CD14-positive monocyte (primary cell): Measurements from ENCODE around the gene SPDYE4. TPM values are rescaled to one million over a fixed set of nuclear protein-coding genes. Genes with fewer than 3 reads are reported as not detected.

ENCODE experiments used
- DNase-seq, 3 donors: peaks; one replicate each; pipeline ENCODE4 v3.0.0-alpha.2; 2011 to 2022
- H2AFZ ChIP-seq: 2 replicates; pipeline ENCODE4 v1.6.0; 2012; ENCODE audit warnings: mild to moderate bottlenecking, low read depth, low read length, inconsistent platforms; ENCODE audit not compliant: insufficient read depth, poor library complexity, severe bottlenecking
- H3K27ac ChIP-seq, 2 donors: 1 replicate in 1 of 2; 2 replicates in 1 of 2; pipeline ENCODE4 v1.5.1; 2012 to 2013; ENCODE audit warnings: low read length in 2 of 2, control low read depth in 1 of 2, inconsistent platforms in 1 of 2, low read depth in 1 of 2, mild to moderate bottlenecking in 1 of 2
- H3K27me3 ChIP-seq, 2 donors: one replicate each; pipeline versions ENCODE4 v1.6.0 to v1.6.1; 2011 to 2013; ENCODE audit warnings: low read length in 2 of 2; ENCODE audit not compliant: control insufficient read depth in 2 of 2, insufficient read depth in 2 of 2
- H3K36me3 ChIP-seq, 2 donors: replicated peaks in 1 of 2; 1 replicate in 1 of 2; 2 replicates in 1 of 2; pipeline versions ENCODE4 v1.5.1 to v1.6.1; 2012 to 2013; ENCODE audit warnings: low read length in 2 of 2, control low read depth in 1 of 2, inconsistent platforms in 1 of 2, mild to moderate bottlenecking in 1 of 2; ENCODE audit not compliant: insufficient read depth in 2 of 2, control insufficient read depth in 1 of 2
- H3K4me1 ChIP-seq, 2 donors: 1 replicate in 1 of 2; 2 replicates in 1 of 2; pipeline versions ENCODE4 v1.5.1 to v1.6.1; 2012 to 2013; ENCODE audit warnings: low read length in 2 of 2, control low read depth in 1 of 2, inconsistent platforms in 1 of 2, mild to moderate bottlenecking in 1 of 2, moderate library complexity in 1 of 2; ENCODE audit not compliant: insufficient read depth in 2 of 2, control insufficient read depth in 1 of 2
- H3K4me2 ChIP-seq: replicated peaks from 2 replicates; pipeline ENCODE3; 2012; ENCODE audit warnings: low read length, moderate library complexity, mild to moderate bottlenecking; ENCODE audit not compliant: poor library complexity, severe bottlenecking; ENCODE audit errors: extremely low read depth
- H3K4me3 ChIP-seq, 3 experiments: fragments of 200-600 bp in 1 of 3; sonication (generic) in 1 of 3; replicated peaks in 1 of 3; 1 replicate in 2 of 3; 2 replicates in 1 of 3; pipeline ENCODE4 v1.5.1; 2011 to 2013; ENCODE audit warnings: low read length in 3 of 3, mild to moderate bottlenecking in 3 of 3, control low read depth in 2 of 3, low read depth in 2 of 3, inconsistent platforms in 1 of 3, moderate library complexity in 1 of 3
- H3K79me2 ChIP-seq: 2 replicates; pipeline ENCODE4 v1.6.0; 2012; ENCODE audit warnings: mild to moderate bottlenecking, control low read depth, inconsistent platforms, low read length, moderate library complexity; ENCODE audit not compliant: insufficient read depth
- H3K9ac ChIP-seq: 2 replicates; pipeline ENCODE4 v1.6.0; 2017; ENCODE audit warnings: low read length, mild to moderate bottlenecking; ENCODE audit not compliant: insufficient read depth, poor library complexity, severe bottlenecking
- H3K9me3 ChIP-seq, 2 donors: replicated peaks in 1 of 2; 1 replicate in 1 of 2; 2 replicates in 1 of 2; pipeline versions ENCODE4 v1.5.1 to v1.6.1; 2012 to 2013; ENCODE audit warnings: low read length in 2 of 2, control low read depth in 1 of 2; ENCODE audit not compliant: control insufficient read depth in 1 of 2, insufficient read depth in 1 of 2
- H4K20me1 ChIP-seq: 2 replicates; pipeline ENCODE4 v1.6.0; 2012; ENCODE audit warnings: mild to moderate bottlenecking, low read length, control low read depth, moderate library complexity; ENCODE audit not compliant: insufficient read depth
- H3K27ac Mint-ChIP-seq, 7 donors: one replicate each; pipeline ENCODE4 v1.8.0; 2020; ENCODE audit warnings: mild to moderate bottlenecking in 7 of 7, mixed read lengths in 7 of 7, moderate library complexity in 6 of 7, inconsistent platforms in 2 of 7
- H3K27me3 Mint-ChIP-seq, 3 donors: one replicate each; pipeline ENCODE4 v1.8.0; 2021 to 2022; ENCODE audit warnings: low read depth in 3 of 3, mild to moderate bottlenecking in 3 of 3, mixed read lengths in 3 of 3, moderate library complexity in 3 of 3, inconsistent platforms in 1 of 3
- H3K36me3 Mint-ChIP-seq, 2 donors: one replicate each; pipeline ENCODE4 v1.8.0; 2020; ENCODE audit warnings: mixed read lengths in 2 of 2, inconsistent platforms in 1 of 2, mild to moderate bottlenecking in 1 of 2
- H3K4me1 Mint-ChIP-seq: one replicate; pipeline ENCODE4 v1.8.0; 2020; ENCODE audit warnings: mild to moderate bottlenecking, mixed read lengths
- H3K4me3 Mint-ChIP-seq, 2 donors: one replicate each; pipeline ENCODE4 v1.8.0; 2020; ENCODE audit warnings: mild to moderate bottlenecking in 2 of 2, mixed read lengths in 2 of 2, moderate library complexity in 1 of 2
- H3K9me3 Mint-ChIP-seq, 7 donors: one replicate each; pipeline ENCODE4 v1.8.0; 2020 to 2022; ENCODE audit warnings: mixed read lengths in 7 of 7, mild to moderate bottlenecking in 6 of 7, moderate library complexity in 6 of 7, inconsistent platforms in 2 of 7
- WGBS: methylation state at CpG from one replicate; pipeline ENCODE4 v1.1.5; 2013; ENCODE audit warnings: missing lambda C conversion rate; ENCODE audit not compliant: insufficient coverage; 5-methylcytosine and 5-hydroxymethylcytosine counted together
- intact Hi-C, 2 donors: fragments of 100-400 bp; cut with micrococcal nuclease; formaldehyde crosslinking; loops; one replicate each; pipeline versions ENCODE4 v1.15.0 to v1.15.1; 2023
- polyA plus RNA-seq, 3 donors: library from polyadenylated mRNA; depleted of rRNA in 1 of 3; unstranded in 2 of 3; stranded (reverse) in 1 of 3; fragments of 300-500 nt in 2 of 3; fragments of >200 nt in 1 of 3; fragmentation: Illumina TruSeq in 2 of 3; gene quantifications; 1 replicate in 2 of 3; 2 replicates in 1 of 3; pipeline ENCODE4 v1.2.3, GENCODE V29; 2012 to 2021
- TF ChIP-seq, protein P1 (sequence below): fragments of 200-600 bp; IDR thresholded peaks from one replicate; pipeline ENCODE4 v1.8.0; 2022; ENCODE audit warnings: antibody characterized with exemption, mild to moderate bottlenecking

Gene SPDYE4
- polyA plus RNA-seq, 3 donors: 0.09 TPM; not detected in 2

DNA sequence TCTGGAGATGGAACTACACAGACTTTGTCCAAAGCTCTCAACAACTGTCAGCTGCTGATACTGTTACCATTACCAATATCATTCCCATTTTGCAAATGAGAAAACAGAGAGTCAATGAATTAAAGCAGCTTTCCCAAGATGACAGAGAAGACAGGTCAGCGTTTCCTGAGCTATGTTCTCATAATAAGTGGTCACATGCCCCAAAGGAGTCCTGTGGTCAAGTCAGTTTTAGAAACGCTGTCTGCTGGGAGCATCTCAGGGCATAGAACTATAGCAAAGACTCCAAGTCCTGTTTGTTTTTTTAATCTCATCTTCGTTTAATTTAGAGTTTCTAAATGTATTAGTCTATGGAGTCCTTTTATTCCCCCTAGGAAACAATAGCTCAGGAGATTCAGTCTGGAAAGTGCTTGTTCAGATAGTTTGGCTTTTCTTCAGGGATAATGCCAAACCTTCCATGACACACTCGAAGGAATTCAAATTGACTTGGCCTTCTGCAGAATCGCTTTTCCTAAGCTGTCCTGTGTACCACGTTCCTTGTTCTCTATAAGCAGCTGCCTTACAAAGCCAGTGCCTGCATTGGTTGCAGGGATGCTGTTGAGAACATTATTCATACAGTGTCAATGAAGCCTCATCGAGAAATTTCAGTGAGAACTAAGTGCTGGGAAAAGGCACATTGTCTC lies 25.8 kb downstream of the SPDYE4 start:
- Mint-ChIP-seq H3K36me3 (no peaks in the 10 kb centered on the region), H3K27ac (no peak overlapping the region), H3K4me1 (peaks cover 2% of the 10 kb centered on the region), H3K9me3 (peaks cover 0 to 2% (median 0%) of the 10 kb centered on the region in 7 donors), H3K27me3 (peaks cover 0 to 6% (median 2%) of the 10 kb centered on the region in 3 donors), H3K4me3 (no peak overlapping the region)
- TF ChIP-seq, protein P1, sequence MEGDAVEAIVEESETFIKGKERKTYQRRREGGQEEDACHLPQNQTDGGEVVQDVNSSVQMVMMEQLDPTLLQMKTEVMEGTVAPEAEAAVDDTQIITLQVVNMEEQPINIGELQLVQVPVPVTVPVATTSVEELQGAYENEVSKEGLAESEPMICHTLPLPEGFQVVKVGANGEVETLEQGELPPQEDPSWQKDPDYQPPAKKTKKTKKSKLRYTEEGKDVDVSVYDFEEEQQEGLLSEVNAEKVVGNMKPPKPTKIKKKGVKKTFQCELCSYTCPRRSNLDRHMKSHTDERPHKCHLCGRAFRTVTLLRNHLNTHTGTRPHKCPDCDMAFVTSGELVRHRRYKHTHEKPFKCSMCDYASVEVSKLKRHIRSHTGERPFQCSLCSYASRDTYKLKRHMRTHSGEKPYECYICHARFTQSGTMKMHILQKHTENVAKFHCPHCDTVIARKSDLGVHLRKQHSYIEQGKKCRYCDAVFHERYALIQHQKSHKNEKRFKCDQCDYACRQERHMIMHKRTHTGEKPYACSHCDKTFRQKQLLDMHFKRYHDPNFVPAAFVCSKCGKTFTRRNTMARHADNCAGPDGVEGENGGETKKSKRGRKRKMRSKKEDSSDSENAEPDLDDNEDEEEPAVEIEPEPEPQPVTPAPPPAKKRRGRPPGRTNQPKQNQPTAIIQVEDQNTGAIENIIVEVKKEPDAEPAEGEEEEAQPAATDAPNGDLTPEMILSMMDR: no peak
- no peak for DNase-seq
- Histone ChIP-seq H3K4me2 (no peak overlapping the region), H3K9me3 (no peaks in the 10 kb centered on the region), H2AFZ (no peak overlapping the region), H3K4me1 (no peaks in the 10 kb centered on the region), H3K9ac (no peak overlapping the region), H3K79me2 (no peaks in the 10 kb centered on the region), H3K27me3 (no peaks in the 10 kb centered on the region), H3K36me3 (no peaks in the 10 kb centered on the region), H3K27ac (no peak overlapping the region), H3K4me3 (no peak overlapping the region), H4K20me1 (no peaks in the 10 kb centered on the region)
- WGBS: 83% methylated on average over 5 of the region's 7 CpGs
- intact Hi-C loops: no loop called here

DNA sequence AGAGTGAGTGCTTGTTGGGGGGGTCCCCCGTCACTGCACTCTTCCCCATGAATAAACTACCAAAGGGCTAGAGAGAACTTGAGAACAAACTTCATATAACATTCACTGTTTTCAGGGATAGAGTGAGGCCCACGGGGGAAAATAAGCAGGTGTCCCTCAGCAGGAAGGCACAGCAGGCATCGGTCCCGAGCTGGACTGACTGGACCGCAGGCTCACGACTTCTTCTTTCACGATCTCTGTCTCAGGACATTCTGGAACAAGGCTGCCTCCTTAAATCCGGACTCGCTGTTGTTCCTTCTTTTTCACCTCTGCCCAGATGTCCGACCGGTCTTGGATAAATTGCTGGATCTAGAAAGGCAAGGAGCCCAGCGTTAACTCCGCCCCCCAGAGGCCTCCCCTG lies 28.5 kb downstream of the SPDYE4 start:
- Histone ChIP-seq H2AFZ (no peak overlapping the region), H4K20me1 (no peaks in the 10 kb centered on the region), H3K79me2 (no peaks in the 10 kb centered on the region), H3K9ac (no peak overlapping the region), H3K4me2 (no peak overlapping the region), H3K36me3 (no peaks in the 10 kb centered on the region), H3K27ac (no peak overlapping the region), H3K9me3 (no peaks in the 10 kb centered on the region), H3K27me3 (no peaks in the 10 kb centered on the region), H3K4me1 (peaks cover 12 to 18% of the 10 kb centered on the region in 2 donors), H3K4me3 (no peak overlapping the region)
- Mint-ChIP-seq H3K27ac (no peak overlapping the region), H3K4me1 (peaks cover 24% of the 10 kb centered on the region), H3K4me3 (no peak overlapping the region), H3K27me3 (peaks cover 2 to 6% (median 3%) of the 10 kb centered on the region in 3 donors), H3K36me3 (no peaks in the 10 kb centered on the region), H3K9me3 (no peaks in the 10 kb centered on the region)
- no peak for DNase-seq
- TF ChIP-seq, protein P1: no peak
- intact Hi-C loops: no loop called here
- WGBS: 86% methylated on average over 8 of the region's 13 CpGs
